Testis (tissue), 3 donors: ENCODE measurements around the gene ZBTB2. TPM values are rescaled to one million over a fixed set of nuclear protein-coding genes. Genes with fewer than 3 reads are reported as not detected.
"Not testable (repeated sequence)": the region's sequence is repeated elsewhere in the genome, so short reads cannot be mapped to it uniquely, and the experiment has no call there.

Experiments used
- DNase-seq: peaks from one replicate; pipeline ENCODE4 v3.0.0-alpha.2; 2019
- H3K27ac ChIP-seq, 2 donors: fragments of 200-600 bp; sonication (generic); one replicate each; pipeline ENCODE4 v1.5.1; 2019
- H3K27me3 ChIP-seq: fragments of 200-600 bp; sonication (generic); one replicate; pipeline ENCODE4 v1.5.1; 2019
- H3K36me3 ChIP-seq: fragments of 200-600 bp; sonication (generic); one replicate; pipeline ENCODE4 v1.5.1; 2017; ENCODE audit warnings: low read depth; ENCODE audit errors: missing control alignments
- H3K4me1 ChIP-seq: fragments of 200-600 bp; sonication (generic); one replicate; pipeline ENCODE4 v1.5.1; 2019
- H3K4me3 ChIP-seq, 2 donors: fragments of 200-600 bp; sonication (generic); one replicate each; pipeline ENCODE4 v1.5.1; 2017 to 2019
- H3K9me3 ChIP-seq: fragments of 200-600 bp; sonication (generic); one replicate; pipeline ENCODE4 v1.5.1; 2017
- POLR2A ChIP-seq: fragments of 450-650 bp; IDR thresholded peaks from one replicate; pipeline ENCODE4 v1.6.1; 2017; ENCODE audit warnings: antibody characterized with exemption, mild to moderate bottlenecking, moderate library complexity
- WGBS, 2 donors: methylation state at CpG; one replicate each; pipeline ENCODE4 v1.1.5; 2018; 5-methylcytosine and 5-hydroxymethylcytosine counted together
- intact Hi-C: fragments of 100-400 bp; cut with DNase I; formaldehyde crosslinking; loops from one replicate; pipeline ENCODE4 v1.15.1; 2023; ENCODE audit warnings: low total_unique reads
- polyA plus RNA-seq: library from polyadenylated mRNA; stranded (reverse); fragments of 350-450 nt; fragmentation: Illumina TruSeq; extraction: RNeasy Lipid Tissue Mini Kit (QIAGEN cat#74804); gene quantifications from one replicate; pipeline ENCODE4 v1.2.3, GENCODE V29; 2014; ENCODE audit warnings: low read depth, low replicate concordance; ENCODE audit not compliant: insufficient read depth
- total RNA-seq, 2 donors: library from RNA; depleted of rRNA; stranded (reverse); fragments of >200 nt; gene quantifications; one replicate each; pipeline ENCODE4 v1.2.3, GENCODE V29; 2016
- TF ChIP-seq, protein P1 (sequence below), 3 experiments: fragments of 450-650 bp in 2 of 3; fragments of 200-600 bp in 1 of 3; sonication (generic) in 1 of 3; IDR thresholded peaks; one replicate each; pipeline ENCODE4 v1.5.1; 2016 to 2019; ENCODE audit warnings: antibody characterized with exemption in 3 of 3, mild to moderate bottlenecking in 2 of 3, moderate library complexity in 1 of 3

Gene ZBTB2
- total and polyA plus RNA-seq, 3 donors from 2014 or later: 13.0 to 14.7 (median 14.7) TPM

DNA sequence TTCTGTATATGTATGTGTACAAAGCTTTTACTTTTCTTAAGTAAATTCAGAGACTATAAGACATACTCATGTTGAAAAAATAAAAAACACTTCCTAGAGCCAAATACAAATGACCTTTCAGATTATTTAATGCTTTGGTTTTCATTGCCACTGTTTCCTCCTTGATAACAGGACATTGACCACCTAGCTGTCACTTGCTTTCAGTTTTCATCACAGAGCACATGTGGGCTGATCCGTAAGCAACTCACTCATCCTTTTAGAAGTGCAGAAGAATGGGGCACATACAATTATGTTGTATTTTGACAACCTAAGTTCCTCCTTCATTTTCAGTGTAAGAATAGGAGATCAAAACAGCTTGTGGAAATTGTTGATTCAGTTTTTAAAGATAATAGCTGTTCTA is 6.2 kb downstream of the ZBTB2 start:
- H3K9me3 ChIP-seq: no peaks in the 10 kb centered on the region
- 74 to 84% methylated on average over 1 of the region's 1 CpG for WGBS, 2 donors
- no peak for DNase-seq
- no peaks in the 10 kb centered on the region for H3K36me3 ChIP-seq
- TF ChIP-seq, protein P1, sequence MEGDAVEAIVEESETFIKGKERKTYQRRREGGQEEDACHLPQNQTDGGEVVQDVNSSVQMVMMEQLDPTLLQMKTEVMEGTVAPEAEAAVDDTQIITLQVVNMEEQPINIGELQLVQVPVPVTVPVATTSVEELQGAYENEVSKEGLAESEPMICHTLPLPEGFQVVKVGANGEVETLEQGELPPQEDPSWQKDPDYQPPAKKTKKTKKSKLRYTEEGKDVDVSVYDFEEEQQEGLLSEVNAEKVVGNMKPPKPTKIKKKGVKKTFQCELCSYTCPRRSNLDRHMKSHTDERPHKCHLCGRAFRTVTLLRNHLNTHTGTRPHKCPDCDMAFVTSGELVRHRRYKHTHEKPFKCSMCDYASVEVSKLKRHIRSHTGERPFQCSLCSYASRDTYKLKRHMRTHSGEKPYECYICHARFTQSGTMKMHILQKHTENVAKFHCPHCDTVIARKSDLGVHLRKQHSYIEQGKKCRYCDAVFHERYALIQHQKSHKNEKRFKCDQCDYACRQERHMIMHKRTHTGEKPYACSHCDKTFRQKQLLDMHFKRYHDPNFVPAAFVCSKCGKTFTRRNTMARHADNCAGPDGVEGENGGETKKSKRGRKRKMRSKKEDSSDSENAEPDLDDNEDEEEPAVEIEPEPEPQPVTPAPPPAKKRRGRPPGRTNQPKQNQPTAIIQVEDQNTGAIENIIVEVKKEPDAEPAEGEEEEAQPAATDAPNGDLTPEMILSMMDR (IDR thresholded peaks at IDR 0.05): no peak
- TF ChIP-seq POLR2A: no peak
- no peak overlapping the region for H3K4me3 ChIP-seq
- intact Hi-C loops: no loop called here
- no peak overlapping the region for H3K27ac ChIP-seq
- H3K4me1 ChIP-seq: peaks cover 7% of the 10 kb centered on the region
- H3K27me3 ChIP-seq: no peaks in the 10 kb centered on the region

DNA sequence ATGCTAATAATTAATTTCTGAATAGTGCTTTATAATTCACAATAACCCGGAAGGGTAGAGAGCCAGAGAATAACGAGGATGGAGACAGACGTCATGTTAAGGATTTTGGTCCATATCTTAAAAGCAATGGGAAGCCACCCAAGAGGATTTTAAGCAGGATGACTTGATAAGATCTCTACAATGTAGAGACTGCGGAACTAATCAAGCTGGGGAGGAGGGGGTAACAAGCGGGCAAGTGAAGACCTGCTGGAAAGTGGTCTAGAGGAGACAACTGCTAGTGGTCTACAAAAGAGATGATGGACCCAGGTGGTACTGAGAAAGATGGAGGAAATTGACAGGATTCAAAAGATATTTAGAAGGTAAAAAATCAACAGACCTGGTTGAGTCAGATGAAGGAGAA is 7.2 kb downstream of the ZBTB2 start:
- no peak for DNase-seq
- Histone ChIP-seq H3K27me3 (no peaks in the 10 kb centered on the region), H3K36me3 (no peaks in the 10 kb centered on the region), H3K4me1 (peaks cover 5% of the 10 kb centered on the region), H3K4me3 (no peak overlapping the region), H3K9me3 (no peaks in the 10 kb centered on the region), H3K27ac (no peak overlapping the region)
- WGBS, 2 donors: 74 to 89% methylated on average over 5 of the region's 5 CpGs
- intact Hi-C loops: no loop called here
- no peak for TF ChIP-seq POLR2A
- TF ChIP-seq, protein P1 (IDR thresholded peaks at IDR 0.05): no peak

DNA sequence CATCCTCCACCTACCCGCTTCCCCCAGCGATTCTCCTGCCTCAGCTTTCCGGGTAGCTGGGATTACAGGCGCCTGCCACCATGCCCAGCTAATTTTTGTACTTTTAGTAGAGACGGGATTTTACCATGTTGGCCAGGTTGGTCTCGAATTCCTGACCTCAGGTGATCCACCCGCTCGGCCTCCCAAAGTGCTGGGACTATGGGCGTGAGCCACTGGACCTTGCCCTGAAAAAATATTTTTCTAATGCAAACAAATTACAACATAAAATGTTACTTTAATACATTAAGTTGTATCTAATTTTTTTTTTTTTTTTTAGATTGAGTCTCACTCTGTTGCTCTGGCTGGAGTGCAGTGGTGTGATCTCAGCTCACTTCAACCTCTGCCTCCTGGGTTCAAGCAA is 8.7 kb downstream of the ZBTB2 start:
- DNase-seq, H3K27ac ChIP-seq, H3K27me3 ChIP-seq, H3K36me3 ChIP-seq, intact Hi-C loops, H3K4me1 ChIP-seq, H3K4me3 ChIP-seq, H3K9me3 ChIP-seq: not testable (repeated sequence)
- 92 to 96% methylated on average over 9 of the region's 9 CpGs for WGBS, 2 donors

DNA sequence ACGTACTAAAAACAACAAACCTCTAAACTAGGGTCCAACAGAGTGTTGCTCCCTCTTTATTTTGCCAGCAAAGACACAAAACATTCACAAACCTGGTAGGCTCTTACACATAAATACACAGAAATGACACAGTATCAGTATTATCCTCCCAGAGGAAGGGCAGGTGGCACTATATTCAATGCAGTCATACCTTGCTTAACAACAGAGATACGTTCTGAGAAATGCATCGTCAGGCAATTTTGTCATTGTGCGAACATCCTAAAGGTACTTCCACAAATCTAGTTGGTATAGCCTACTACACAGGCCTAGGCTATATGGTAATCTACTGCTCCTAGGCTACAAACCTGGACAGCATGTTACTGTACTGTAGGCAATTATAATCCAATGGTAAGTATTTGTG is 9.6 kb downstream of the ZBTB2 start:
- WGBS, 2 donors: 89% methylated on average over 4 of the region's 4 CpGs
- H3K27me3 ChIP-seq: no peaks in the 10 kb centered on the region
- no peaks in the 10 kb centered on the region for H3K9me3 ChIP-seq
- DNase-seq: no peak
- H3K27ac ChIP-seq: no peak overlapping the region
- no peaks in the 10 kb centered on the region for H3K4me1 ChIP-seq
- H3K4me3 ChIP-seq: no peak overlapping the region
- H3K36me3 ChIP-seq: no peaks in the 10 kb centered on the region
- intact Hi-C loops: no loop called here
- TF ChIP-seq POLR2A: no peak
- TF ChIP-seq, protein P1 (IDR thresholded peaks at IDR 0.05): no peak

DNA sequence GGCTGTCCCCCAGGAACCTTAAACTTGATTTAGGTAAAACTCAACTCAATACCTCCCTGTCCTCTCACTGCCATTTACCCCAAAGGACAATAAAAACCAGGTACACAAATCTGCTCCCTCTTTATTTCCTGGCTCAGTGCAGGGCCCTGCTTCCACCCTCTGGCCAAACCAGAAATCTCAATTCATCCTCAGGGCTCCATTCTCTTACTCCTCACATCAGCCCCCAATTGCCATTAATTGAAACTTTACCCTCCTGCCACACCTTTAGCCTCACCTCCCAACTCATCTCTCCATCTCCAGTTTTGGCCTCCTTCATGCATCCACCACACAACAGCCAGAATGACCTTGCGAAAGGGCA is 10.5 kb downstream of the ZBTB2 start:
- Histone ChIP-seq H3K4me3 (no peak overlapping the region), H3K36me3 (no peaks in the 10 kb centered on the region), H3K27me3 (no peaks in the 10 kb centered on the region), H3K9me3 (no peaks in the 10 kb centered on the region), H3K4me1 (no peaks in the 10 kb centered on the region), H3K27ac (no peak overlapping the region)
- 100% methylated on average over 1 of the region's 1 CpG for WGBS, 2 donors
- TF ChIP-seq, protein P1 (IDR thresholded peaks at IDR 0.05): no peak
- TF ChIP-seq POLR2A: no peak
- DNase-seq: no peak
- intact Hi-C loops: no loop called here
